IPS-NIHi11 (cell line): Measurements from ENCODE around the gene CLDND1.

Experiments used
- DNase-seq: peaks from one replicate; pipeline ENCODE4 v3.0.0; 2012; ENCODE audit warnings: mixed read lengths, low spot score

CLDND1 gene

GRCh38 chr3:98551754-98552153 is 29.1 kb upstream of the CLDND1 start:
- no peak for DNase-seq

DNA sequence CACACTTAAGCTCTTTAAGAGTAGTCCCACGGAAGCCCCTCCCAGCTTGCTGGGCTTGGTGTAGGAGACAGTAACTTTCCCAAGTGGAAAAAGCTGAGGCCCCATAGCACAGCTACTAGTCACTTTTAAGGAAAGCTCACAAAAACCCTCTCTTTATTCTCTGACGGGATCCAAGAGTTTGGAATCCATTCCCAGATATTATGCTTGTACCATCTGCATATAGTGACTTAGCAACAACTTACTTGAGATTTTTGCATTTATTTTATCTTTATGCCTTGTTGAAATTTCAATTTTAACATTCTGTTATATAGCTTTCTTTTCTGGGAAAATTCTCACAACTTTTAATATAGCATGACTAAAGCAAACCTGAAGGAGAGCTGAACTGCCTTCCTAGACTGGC is 28.5 kb upstream of the CLDND1 start:
- no peak for DNase-seq

- DNase-seq, result no peak
Observed at GRCh38 chr3:98550833-98551232, 28.1 kb upstream of the CLDND1 start.

GRCh38 chr3:98548544-98548943 is 25.8 kb upstream of the CLDND1 start:
- no peak for DNase-seq

- DNase-seq, result no peak
Observed at GRCh38 chr3:98545940-98546339, 23.2 kb upstream of the CLDND1 start.

GRCh38 chr3:98542623-98543022 is 19.9 kb upstream of the CLDND1 start:
- no peak for DNase-seq

GRCh38 chr3:98541695-98542094 is 19.0 kb upstream of the CLDND1 start:
- no peak for DNase-seq

DNA sequence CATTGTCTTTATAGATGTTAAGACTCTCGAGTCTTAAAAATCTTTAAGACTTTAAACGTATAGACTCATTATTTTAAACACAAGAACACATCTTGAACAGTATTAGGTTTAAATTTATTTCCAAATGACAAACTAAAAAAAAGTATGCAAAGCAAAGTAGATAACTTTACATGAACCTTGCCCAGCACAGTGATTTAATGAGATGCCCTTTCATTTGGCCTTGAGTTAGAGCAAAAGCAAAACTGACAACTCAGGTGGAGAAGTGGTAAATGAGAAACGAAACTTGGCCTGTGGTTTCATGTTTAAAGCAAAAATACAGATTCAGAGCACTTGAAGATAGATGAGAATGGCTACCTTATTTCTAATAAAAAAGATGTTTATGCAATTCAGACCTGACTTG is 17.6 kb upstream of the CLDND1 start:
- no peak for DNase-seq

- DNase-seq, result no peak
Observed at GRCh38 chr3:98536456-98537017, 13.8 kb upstream of the CLDND1 start.

- no peak for DNase-seq
Observed at GRCh38 chr3:98534734-98535133, 12.0 kb upstream of the CLDND1 start.

DNA sequence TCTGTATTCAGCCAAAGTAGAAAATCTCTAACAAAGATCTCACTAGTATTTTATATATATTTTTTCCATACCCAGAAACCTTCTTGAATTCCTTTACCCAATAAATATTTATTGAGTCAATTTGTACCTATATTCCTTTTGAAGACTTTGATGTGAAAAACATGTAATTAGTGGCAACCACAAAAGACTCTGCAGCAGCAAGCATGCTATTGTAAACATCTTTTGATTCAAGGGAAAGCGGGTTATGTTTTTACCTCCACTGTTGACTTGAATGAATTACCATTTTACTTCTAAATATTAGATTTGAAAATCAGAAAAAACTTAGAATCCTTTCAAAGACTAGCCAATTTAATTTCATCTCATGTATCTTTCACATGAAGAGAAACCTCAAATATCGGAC is 11.5 kb upstream of the CLDND1 start:
- no peak for DNase-seq

DNA sequence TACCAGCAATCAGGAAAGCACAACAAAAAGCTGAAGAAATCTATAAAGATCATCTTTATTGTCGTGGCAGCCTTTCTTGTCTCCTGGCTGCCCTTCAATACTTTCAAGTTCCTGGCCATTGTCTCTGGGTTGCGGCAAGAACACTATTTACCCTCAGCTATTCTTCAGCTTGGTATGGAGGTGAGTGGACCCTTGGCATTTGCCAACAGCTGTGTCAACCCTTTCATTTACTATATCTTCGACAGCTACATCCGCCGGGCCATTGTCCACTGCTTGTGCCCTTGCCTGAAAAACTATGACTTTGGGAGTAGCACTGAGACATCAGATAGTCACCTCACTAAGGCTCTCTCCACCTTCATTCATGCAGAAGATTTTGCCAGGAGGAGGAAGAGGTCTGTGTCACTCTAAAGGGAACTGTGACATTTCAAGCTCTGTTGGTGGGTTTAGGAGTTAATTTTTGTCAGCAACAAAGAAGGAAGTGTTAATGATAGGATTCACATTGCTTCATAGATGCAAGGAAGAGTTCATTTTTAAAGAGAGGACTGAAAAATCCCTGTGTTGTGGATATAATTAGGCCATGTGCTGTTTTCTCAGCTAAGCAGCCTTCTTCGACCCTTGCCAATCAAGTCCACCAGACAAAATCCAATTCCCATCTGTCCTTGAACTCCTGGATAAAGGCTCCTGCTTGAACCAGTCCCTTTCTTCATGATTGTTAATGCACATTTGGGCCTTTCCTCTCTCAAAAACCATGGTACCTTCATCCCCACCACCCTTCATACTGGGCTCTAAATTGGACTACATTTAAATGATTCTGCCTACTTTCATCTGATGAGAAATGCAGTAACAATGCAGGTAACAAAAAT is 10.2 kb upstream of the CLDND1 start:
- no peak for DNase-seq

DNA sequence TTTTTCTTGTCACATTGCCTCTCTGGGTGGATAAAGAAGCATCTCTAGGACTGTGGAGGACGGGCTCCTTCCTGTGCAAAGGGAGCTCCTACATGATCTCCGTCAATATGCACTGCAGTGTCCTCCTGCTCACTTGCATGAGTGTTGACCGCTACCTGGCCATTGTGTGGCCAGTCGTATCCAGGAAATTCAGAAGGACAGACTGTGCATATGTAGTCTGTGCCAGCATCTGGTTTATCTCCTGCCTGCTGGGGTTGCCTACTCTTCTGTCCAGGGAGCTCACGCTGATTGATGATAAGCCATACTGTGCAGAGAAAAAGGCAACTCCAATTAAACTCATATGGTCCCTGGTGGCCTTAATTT is 9.6 kb upstream of the CLDND1 start:
- DNase-seq, result no peak

DNA sequence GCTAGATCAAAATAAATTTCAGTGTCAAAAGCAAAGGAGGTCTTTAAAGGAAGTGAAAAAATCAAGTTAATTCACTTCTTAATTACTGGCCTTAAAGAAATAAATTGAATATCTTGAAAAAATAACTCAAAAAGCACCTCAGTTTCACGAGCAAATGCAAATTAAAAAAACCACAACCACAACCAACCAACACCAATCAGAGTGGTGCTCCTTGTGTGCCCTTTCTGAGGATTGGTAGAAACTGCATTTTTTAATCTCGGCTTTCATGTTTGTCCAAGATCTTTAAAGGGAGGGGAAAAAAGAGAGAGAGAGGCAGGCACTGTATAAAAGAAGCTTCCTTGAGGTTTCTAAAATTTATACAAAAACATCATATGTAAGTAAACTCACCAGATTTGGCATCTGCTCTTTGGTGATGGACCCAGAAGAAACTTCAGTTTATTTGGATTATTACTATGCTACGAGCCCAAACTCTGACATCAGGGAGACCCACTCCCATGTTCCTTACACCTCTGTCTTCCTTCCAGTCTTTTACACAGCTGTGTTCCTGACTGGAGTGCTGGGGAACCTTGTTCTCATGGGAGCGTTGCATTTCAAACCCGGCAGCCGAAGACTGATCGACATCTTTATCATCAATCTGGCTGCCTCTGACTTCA is 9.0 kb upstream of the CLDND1 start, which contains the start of gene GPR15:
TSS of gene GPR15 (plus strand) at position 357 of the 653 bp plus-strand sequence. CDS start at position 413, 56 bp downstream.
- no peak for DNase-seq

- DNase-seq, result no peak
Observed at GRCh38 chr3:98530676-98531075, 8.0 kb upstream of the CLDND1 start.

- no peak for DNase-seq
Observed at GRCh38 chr3:98529856-98530459, 7.3 kb upstream of the CLDND1 start.

DNA sequence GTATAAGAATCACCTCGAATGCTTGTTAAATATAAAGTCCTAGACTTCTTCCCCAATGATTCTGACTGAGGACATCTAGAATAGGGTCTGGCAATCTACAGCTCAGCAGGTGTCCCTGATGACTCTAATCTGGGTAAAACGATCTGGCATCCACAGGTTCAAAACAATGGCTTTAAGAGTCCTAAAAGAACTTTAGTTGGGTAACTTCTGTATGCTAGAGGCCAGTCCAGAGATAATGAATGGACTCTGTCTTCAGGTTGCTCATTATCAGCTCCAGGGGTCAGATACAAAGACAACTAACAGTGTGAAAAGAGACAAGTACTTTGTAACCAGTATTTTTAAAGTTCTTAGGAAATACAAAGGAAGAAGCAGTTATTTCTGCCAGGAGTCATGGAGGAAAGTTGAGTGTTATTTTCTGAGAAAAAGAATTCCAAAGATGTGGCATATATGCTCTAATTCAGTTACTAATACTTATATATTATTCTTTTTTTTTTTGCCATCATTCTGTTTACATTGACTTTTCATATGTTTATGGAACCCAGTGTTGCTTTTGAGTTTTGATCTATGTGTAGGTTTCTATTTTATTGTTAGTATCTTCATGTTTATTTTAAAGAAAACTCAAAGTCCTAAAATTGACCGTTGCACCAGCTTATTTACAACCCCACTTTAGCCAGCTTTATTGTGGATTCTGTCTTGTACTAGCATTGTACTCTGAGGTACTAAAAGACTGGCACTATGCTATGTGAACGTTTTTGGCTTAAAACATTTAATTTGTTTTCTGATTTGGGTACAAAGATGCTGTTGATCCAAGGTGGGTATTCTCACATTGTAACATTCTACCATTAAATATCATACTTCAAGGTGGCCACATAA is 6.0 kb upstream of the CLDND1 start:
- no peak for DNase-seq

GRCh38 chr3:98525494-98525893 is 2.8 kb upstream of the CLDND1 start:
- DNase-seq, result no peak

GRCh38 chr3:98521897-98522543 is 682 bp downstream of the CLDND1 start:
- peak; percentile 34 for DNase-seq

GRCh38 chr3:98519351-98519750 is 3.4 kb downstream of the CLDND1 start:
- no peak for DNase-seq

GRCh38 chr3:98518816-98519215 is 3.9 kb downstream of the CLDND1 start:
- no peak for DNase-seq
